Retinal pigment epithelial cell (primary cell): ENCODE measurements around the gene PIBF1.
"Not testable (repeated sequence)": the region's sequence is repeated elsewhere in the genome, so short reads cannot be mapped to it uniquely, and the experiment has no call there.

Experiments used
- DNase-seq: peaks from one replicate; pipeline ENCODE4 v3.0.0-alpha.2; 2010; ENCODE audit warnings: low read depth
- H3K4me3 ChIP-seq: 2 replicates; pipeline ENCODE4 v1.5.1; 2011; ENCODE audit warnings: mild to moderate bottlenecking, low read length, control low read depth, moderate library complexity
- CTCF ChIP-seq: conservative IDR thresholded peaks from 2 replicates; pipeline ENCODE4 v1.5.1; 2011; ENCODE audit warnings: low read depth, low read length, control low read depth, inconsistent platforms

PIBF1 gene

GRCh38 chr13:73036566-73036965, 254.6 kb downstream of the PIBF1 start:
- TF ChIP-seq CTCF: no peak
- no peak for DNase-seq
- no peak overlapping the region for H3K4me3 ChIP-seq

GRCh38 chr13:73038064-73038463, 256.1 kb downstream of the PIBF1 start:
- H3K4me3 ChIP-seq: no peak overlapping the region
- no peak for DNase-seq
- no peak for TF ChIP-seq CTCF

GRCh38 chr13:73039201-73040108, 257.5 kb downstream of the PIBF1 start:
- H3K4me3 ChIP-seq: no peak overlapping the region
- no peak for DNase-seq
- no peak for TF ChIP-seq CTCF

- TF ChIP-seq CTCF: no peak
- H3K4me3 ChIP-seq: no peak overlapping the region
These were observed 258.6 kb downstream of the PIBF1 start for GRCh38 chr13:73040484-73040883.

GRCh38 chr13:73040968-73041596, 259.1 kb downstream of the PIBF1 start:
- no peak for TF ChIP-seq CTCF
- no peak for DNase-seq
- no peak overlapping the region for H3K4me3 ChIP-seq

More at GRCh38 chr13:73040484-73040883, 258.6 kb downstream of the PIBF1 start:
- DNase-seq: no peak

- no peak overlapping the region for H3K4me3 ChIP-seq
- DNase-seq: no peak
- no peak for TF ChIP-seq CTCF
These were observed 263.1 kb downstream of the PIBF1 start for GRCh38 chr13:73045031-73045430.

- H3K4me3 ChIP-seq, DNase-seq: not testable (repeated sequence)
These were observed 266.7 kb downstream of the PIBF1 start for GRCh38 chr13:73048615-73049014.
